CD4-positive, alpha-beta T cell (primary cell): ENCODE measurements around the gene CFAP410. TPM values are rescaled to one million over a fixed set of nuclear protein-coding genes. Genes with fewer than 3 reads are reported as not detected.
A peak's percentile ranks its signal among the peaks of the same experiment; 100 is the strongest.
"Not testable (repeated sequence)": the region's sequence is repeated elsewhere in the genome, so short reads cannot be mapped to it uniquely, and the experiment has no call there.

ENCODE experiments used
- ATAC-seq: fragments of 200-7000 bp; cut with Tn5 transposase; one replicate; pipeline ENCODE4 v1.10.0; 2022; ENCODE audit warnings: mild to moderate bottlenecking; ENCODE audit not compliant: poor library complexity
- CTCF ChIA-PET: fragments of 350-600 bp; sonication (Branson Sonifier 250); formaldehyde crosslinking; loops from one replicate; lab custom pipeline; 2021; ENCODE audit warnings: antibody characterized with exemption, inconsistent platforms; lab: Charles Lee
- POLR2A ChIA-PET: fragments of 350-600 bp; sonication (Branson Sonifier 250); formaldehyde crosslinking; loops from one replicate; lab custom pipeline; 2021; ENCODE audit warnings: antibody characterized with exemption, inconsistent platforms; lab: Charles Lee
- DNase-seq, 14 experiments: peaks; one replicate each; pipeline ENCODE4 v3.0.0-alpha.2; 2013 to 2020; ENCODE audit warnings: mixed read lengths in 2 of 14
- H3K27ac ChIP-seq, 2 donors: one replicate each; pipeline versions ENCODE4 v1.5.1 to v1.7.0; 2013; ENCODE audit warnings: low read length in 2 of 2, low read depth in 1 of 2, mild to moderate bottlenecking in 1 of 2
- H3K27me3 ChIP-seq, 2 experiments: 1 replicate in 1 of 2; 2 replicates in 1 of 2; pipeline versions ENCODE4 v1.6.1 to v1.7.0; 2013; ENCODE audit warnings: low read length in 2 of 2, control low read depth in 1 of 2, mild to moderate bottlenecking in 1 of 2, moderate library complexity in 1 of 2; ENCODE audit not compliant: insufficient read depth in 2 of 2, control insufficient read depth in 1 of 2
- H3K36me3 ChIP-seq: one replicate; pipeline ENCODE4 v1.6.1; 2013; ENCODE audit warnings: low read length, control low read depth; ENCODE audit not compliant: insufficient read depth
- H3K4me1 ChIP-seq: one replicate; pipeline ENCODE4 v1.6.1; 2013; ENCODE audit warnings: low read length, control low read depth; ENCODE audit not compliant: insufficient read depth
- H3K4me3 ChIP-seq: one replicate; pipeline ENCODE4 v1.5.1; 2013; ENCODE audit warnings: mild to moderate bottlenecking, low read length, moderate library complexity
- H3K9me3 ChIP-seq, 2 experiments: 1 replicate in 1 of 2; 2 replicates in 1 of 2; pipeline versions ENCODE4 v1.6.1 to v1.7.0; 2013; ENCODE audit warnings: low read length in 2 of 2, mild to moderate bottlenecking in 2 of 2, control low read depth in 1 of 2, moderate library complexity in 1 of 2; ENCODE audit not compliant: control insufficient read depth in 1 of 2, insufficient read depth in 1 of 2
- H3K27ac Mint-ChIP-seq: one replicate; pipeline ENCODE4 v1.8.0; 2020; ENCODE audit warnings: mixed read lengths
- H3K27me3 Mint-ChIP-seq: one replicate; pipeline ENCODE4 v1.8.0; 2021; ENCODE audit warnings: mixed read lengths
- H3K36me3 Mint-ChIP-seq: one replicate; pipeline ENCODE4 v1.8.0; 2021; ENCODE audit warnings: low read depth, mixed read lengths
- H3K4me1 Mint-ChIP-seq: one replicate; pipeline ENCODE4 v1.8.0; 2021; ENCODE audit warnings: low read depth, mixed read lengths
- H3K4me3 Mint-ChIP-seq: one replicate; pipeline ENCODE4 v1.8.0; 2020; ENCODE audit warnings: mild to moderate bottlenecking, mixed read lengths
- H3K9me3 Mint-ChIP-seq: one replicate; pipeline ENCODE4 v1.8.0; 2020; ENCODE audit warnings: mixed read lengths
- CTCF ChIP-seq: fragments of 200-600 bp; IDR thresholded peaks from one replicate; pipeline ENCODE4 v1.8.0; 2022; ENCODE audit warnings: antibody characterized with exemption, mild to moderate bottlenecking
- intact Hi-C, 2 experiments: fragments of 100-400 bp; cut with DNase I in 1 of 2; cut with micrococcal nuclease in 1 of 2; formaldehyde crosslinking; loops; one replicate each; pipeline versions ENCODE4 v1.15.1 to v1.9.0; 2023 to 2025; cut with DNase I, micrococcal nuclease
- total RNA-seq, 174 experiments: library from RNA in 2 of 174; stranded (reverse) in 2 of 174; gene quantifications; one replicate each; pipeline ENCODE4 v1.2.3 and lab custom pipeline; 2021 to 2026

The CFAP410 gene
- total RNA-seq, 2 experiments from 2014 or later, result 50.1 to 51.6 TPM

GRCh38 chr21:44283948-44284347 is 55.2 kb downstream of the CFAP410 start:
- no peaks in the 10 kb centered on the region for H3K9me3 ChIP-seq
- no peak for DNase-seq
- no peaks in the 10 kb centered on the region for H3K9me3 Mint-ChIP-seq
- no peak for ATAC-seq
- H3K36me3 ChIP-seq, result no peaks in the 10 kb centered on the region
- no peaks in the 10 kb centered on the region for H3K27me3 ChIP-seq
- H3K27ac Mint-ChIP-seq, result no peak overlapping the region
- H3K27me3 Mint-ChIP-seq, result peaks cover 4% of the 10 kb centered on the region
- no peak overlapping the region for H3K27ac ChIP-seq
- H3K4me1 ChIP-seq, result peaks cover 6% of the 10 kb centered on the region
- TF ChIP-seq CTCF, result no peak
- no peaks in the 10 kb centered on the region for H3K36me3 Mint-ChIP-seq
- CTCF ChIA-PET, result no interaction called here
- no peak overlapping the region for H3K4me3 Mint-ChIP-seq
- no peaks in the 10 kb centered on the region for H3K4me1 Mint-ChIP-seq
- no peak overlapping the region for H3K4me3 ChIP-seq
- POLR2A ChIA-PET, result no interaction called here
- intact Hi-C loops, result no loop called here

GRCh38 chr21:44283211-44283785 is 55.9 kb downstream of the CFAP410 start:
- H3K4me3 Mint-ChIP-seq, CTCF ChIA-PET, H3K27me3 ChIP-seq, H3K27me3 Mint-ChIP-seq, H3K36me3 ChIP-seq, intact Hi-C loops, H3K4me3 ChIP-seq, DNase-seq, H3K9me3 ChIP-seq, H3K27ac ChIP-seq, H3K4me1 ChIP-seq, H3K4me1 Mint-ChIP-seq, POLR2A ChIA-PET, H3K36me3 Mint-ChIP-seq, H3K27ac Mint-ChIP-seq, ATAC-seq, H3K9me3 Mint-ChIP-seq: not testable (repeated sequence)

- no peak for TF ChIP-seq CTCF
- CTCF ChIA-PET, result no interaction called here
- no peak overlapping the region for H3K27ac Mint-ChIP-seq
- Histone ChIP-seq H3K4me3 (no peak overlapping the region), H3K9me3 (no peaks in the 10 kb centered on the region), H3K27ac (no peak overlapping the region), H3K4me1 (peaks cover 6% of the 10 kb centered on the region), H3K27me3 (no peaks in the 10 kb centered on the region), H3K36me3 (no peaks in the 10 kb centered on the region)
- no peaks in the 10 kb centered on the region for H3K36me3 Mint-ChIP-seq
- no peaks in the 10 kb centered on the region for H3K4me1 Mint-ChIP-seq
- H3K9me3 Mint-ChIP-seq, result no peaks in the 10 kb centered on the region
- H3K27me3 Mint-ChIP-seq, result no peaks in the 10 kb centered on the region
- POLR2A ChIA-PET, result no interaction called here
- ATAC-seq, result no peak
- intact Hi-C loops, result no loop called here
- H3K4me3 Mint-ChIP-seq, result no peak overlapping the region
- no peak for DNase-seq
These were observed 56.8 kb downstream of the CFAP410 start for GRCh38 chr21:44282370-44282769.

- Mint-ChIP-seq H3K27me3 (no peaks in the 10 kb centered on the region), H3K4me1 (no peaks in the 10 kb centered on the region), H3K4me3 (no peak overlapping the region), H3K27ac (no peak overlapping the region), H3K36me3 (no peaks in the 10 kb centered on the region), H3K9me3 (no peaks in the 10 kb centered on the region)
- ATAC-seq, result no peak
- Histone ChIP-seq H3K27ac (no peak overlapping the region), H3K27me3 (no peaks in the 10 kb centered on the region), H3K36me3 (no peaks in the 10 kb centered on the region), H3K9me3 (no peaks in the 10 kb centered on the region), H3K4me3 (no peak overlapping the region), H3K4me1 (peaks cover 3% of the 10 kb centered on the region)
- CTCF ChIA-PET, result no interaction called here
- DNase-seq, result peak in 1 of 14 experiments; percentile 8
- POLR2A ChIA-PET, result no interaction called here
- intact Hi-C loops, result no loop called here
- no peak for TF ChIP-seq CTCF
These were observed 57.4 kb downstream of the CFAP410 start for GRCh38 chr21:44281801-44282200.
